Stimulated activated CD4-positive, alpha-beta T cell treated with anti-CD3 and anti-CD28 coated beads, TNF-alpha, amount 100 ng/mL, for 24 hours (primary cell): ENCODE results near the gene TMTC3.

Experiments
- DNase-seq, 3 experiments: peaks; one replicate each; pipeline ENCODE4 v3.0.0-alpha.2; 2020; ENCODE audit warnings: low read depth in 3 of 3

Gene TMTC3

GRCh38 chr12:88225776-88226175 is 83.7 kb downstream of the TMTC3 start:
- DNase-seq: no peak

GRCh38 chr12:88227263-88227662 is 85.2 kb downstream of the TMTC3 start:
- no peak for DNase-seq

GRCh38 chr12:88227871-88228270 is 85.8 kb downstream of the TMTC3 start:
- no peak for DNase-seq

DNA sequence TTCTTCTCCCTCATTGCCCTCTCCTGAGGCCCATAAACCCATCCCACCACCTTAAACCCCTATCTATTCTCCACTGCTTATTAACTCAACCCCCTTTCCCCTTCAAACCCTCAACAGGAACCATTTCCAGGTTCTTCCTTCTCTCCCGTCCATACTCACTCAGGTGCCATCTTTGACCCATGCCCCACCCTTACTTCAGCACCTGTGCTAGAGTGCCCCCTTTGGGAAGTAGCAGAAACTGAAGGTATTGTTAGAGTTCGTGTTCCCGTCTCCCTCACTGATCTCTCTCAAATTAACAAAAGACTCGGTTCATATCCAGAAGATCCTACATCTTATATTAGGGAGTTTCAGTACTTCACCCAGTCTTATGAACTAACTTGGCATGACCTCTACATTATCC is 86.6 kb downstream of the TMTC3 start:
- no peak for DNase-seq

- no peak for DNase-seq
Measured at GRCh38 chr12:88230271-88230670, 88.2 kb downstream of the TMTC3 start.

DNA sequence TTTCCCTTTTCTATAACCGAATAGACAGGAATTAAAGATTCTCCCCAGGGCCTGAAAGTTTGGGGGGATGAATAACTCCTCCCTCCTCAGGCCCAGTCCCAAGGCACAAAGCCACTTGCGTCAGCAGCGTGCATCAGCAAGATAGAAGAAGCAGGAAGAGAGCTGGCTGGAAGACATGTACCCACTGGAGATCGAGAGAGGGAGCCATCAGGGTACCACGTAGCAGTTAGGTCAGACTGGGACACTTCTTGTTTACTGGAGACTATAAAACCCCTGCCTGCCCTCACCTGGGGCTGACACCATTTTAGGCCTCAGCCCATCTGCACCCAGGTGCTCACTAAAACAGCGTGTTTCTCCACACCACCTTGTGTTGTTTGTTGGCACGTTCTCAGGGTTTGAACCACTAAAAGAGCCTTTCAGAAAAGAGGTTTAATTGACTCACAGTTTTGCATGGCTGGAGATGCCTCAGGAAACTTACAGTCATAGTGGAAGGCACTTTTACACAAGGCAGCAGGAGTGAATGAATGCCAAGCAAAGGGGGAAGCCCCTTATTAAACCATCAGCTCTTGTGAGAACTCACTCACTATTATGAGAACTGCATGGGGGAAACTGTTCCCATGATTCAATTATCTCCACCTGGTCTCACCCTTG is 93.2 kb downstream of the TMTC3 start:
- DNase-seq: peak in 1 of 3 experiments; percentile 11

- no peak for DNase-seq
Measured at GRCh38 chr12:88237954-88238353, 95.8 kb downstream of the TMTC3 start.

DNA sequence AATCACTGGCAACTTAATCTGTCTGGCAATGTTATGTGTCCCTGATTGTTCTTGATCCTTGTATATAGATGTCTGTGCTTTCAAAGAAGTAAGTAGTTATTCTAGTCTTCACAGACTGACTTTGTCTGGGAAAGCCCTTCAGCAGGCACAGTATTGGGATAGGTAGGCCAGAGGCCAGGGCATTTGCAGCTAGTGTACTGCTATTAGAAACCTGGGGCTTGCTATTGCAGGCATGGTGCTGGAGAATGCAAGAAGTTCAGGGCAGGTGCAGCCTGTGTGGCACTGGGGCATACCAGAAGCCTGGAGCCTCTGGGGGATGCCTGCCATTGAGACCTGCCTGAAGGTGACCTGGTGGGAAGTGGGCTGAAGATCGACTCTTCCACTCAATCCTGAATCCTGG is 96.3 kb downstream of the TMTC3 start:
- DNase-seq: no peak

GRCh38 chr12:88241862-88242570 is 99.9 kb downstream of the TMTC3 start:
- DNase-seq: no peak

- no peak for DNase-seq
Measured at GRCh38 chr12:88242571-88242925, 100.4 kb downstream of the TMTC3 start.

DNA sequence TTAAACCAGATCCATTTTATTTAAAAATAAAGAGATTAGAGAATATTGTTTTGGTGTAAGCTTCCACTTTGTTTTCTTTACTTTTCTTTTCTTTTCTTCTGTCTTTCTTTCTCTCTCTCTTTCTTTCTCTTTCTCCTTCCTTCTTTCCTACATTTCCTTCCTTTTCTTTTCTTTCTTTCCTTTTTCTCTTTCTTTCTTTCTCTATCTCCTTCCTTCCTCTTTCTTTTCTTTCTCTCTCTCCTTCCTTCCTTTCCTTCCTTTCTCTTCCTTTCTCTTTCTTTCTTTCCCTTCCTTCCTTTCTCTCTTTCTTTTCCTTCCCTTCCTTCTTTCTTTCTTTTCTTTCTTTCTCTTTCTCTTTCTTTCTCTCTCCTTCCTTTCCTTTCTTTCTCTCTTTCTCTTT is 100.8 kb downstream of the TMTC3 start:
- no peak for DNase-seq

DNA sequence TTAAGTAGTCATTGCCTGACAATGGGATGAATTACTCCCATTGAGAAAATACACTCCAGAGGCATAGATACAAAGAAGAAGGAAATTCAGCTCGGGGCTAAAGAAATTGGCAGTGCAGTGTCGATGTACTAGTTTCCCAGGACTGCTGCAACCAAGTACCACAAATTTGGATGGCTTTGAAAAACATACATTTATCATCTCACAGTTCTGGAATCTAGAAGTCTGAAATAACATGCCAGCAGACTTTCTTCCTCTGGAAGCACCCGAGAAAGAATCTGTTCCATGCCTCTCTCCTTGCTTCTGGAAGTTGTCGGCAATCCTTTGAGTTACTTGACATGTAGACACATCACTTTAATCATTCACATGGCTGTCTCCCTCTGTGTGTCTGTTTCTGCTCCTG is 101.9 kb downstream of the TMTC3 start:
- no peak for DNase-seq

GRCh38 chr12:88245905-88246304 is 103.8 kb downstream of the TMTC3 start:
- no peak for DNase-seq

- DNase-seq: no peak
Measured at GRCh38 chr12:88247241-88247643, 105.1 kb downstream of the TMTC3 start.

DNA sequence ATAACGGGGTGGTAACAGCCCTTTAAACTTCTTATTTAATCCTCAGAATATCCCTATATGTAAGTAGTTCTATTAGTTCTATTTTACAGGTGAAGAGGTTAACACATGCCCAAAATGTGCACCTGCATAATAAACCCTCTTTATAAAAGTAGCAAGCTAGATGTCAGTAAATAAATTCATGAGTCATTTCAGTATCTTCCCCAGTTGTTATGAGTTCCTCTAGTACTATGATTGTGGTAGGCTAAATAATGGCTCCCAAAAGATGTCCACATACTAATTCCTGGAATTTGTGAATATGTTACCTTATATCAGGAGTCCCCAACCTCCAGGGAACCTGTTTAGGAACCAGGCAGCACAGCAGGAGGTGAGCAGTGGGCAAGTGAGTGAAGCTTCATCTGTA is 106.5 kb downstream of the TMTC3 start:
- no peak for DNase-seq
